AG09319 (cell line): ENCODE data around the gene LGR6.
A peak's percentile ranks its signal among the peaks of the same experiment; 100 is the strongest.
"Not testable (repeated sequence)": the region's sequence is repeated elsewhere in the genome, so short reads cannot be mapped to it uniquely, and the experiment has no call there.

Experiments
- DNase-seq: peaks from one replicate; pipeline ENCODE4 v3.0.0-alpha.2; 2010; ENCODE audit warnings: low read depth; ENCODE audit errors: extremely low read depth
- TF ChIP-seq, protein P1 (sequence below): IDR thresholded peaks from 2 replicates; pipeline ENCODE4 v1.5.1; 2011; ENCODE audit warnings: low read depth, mild to moderate bottlenecking, inconsistent platforms, low read length, moderate library complexity

Gene LGR6

DNA sequence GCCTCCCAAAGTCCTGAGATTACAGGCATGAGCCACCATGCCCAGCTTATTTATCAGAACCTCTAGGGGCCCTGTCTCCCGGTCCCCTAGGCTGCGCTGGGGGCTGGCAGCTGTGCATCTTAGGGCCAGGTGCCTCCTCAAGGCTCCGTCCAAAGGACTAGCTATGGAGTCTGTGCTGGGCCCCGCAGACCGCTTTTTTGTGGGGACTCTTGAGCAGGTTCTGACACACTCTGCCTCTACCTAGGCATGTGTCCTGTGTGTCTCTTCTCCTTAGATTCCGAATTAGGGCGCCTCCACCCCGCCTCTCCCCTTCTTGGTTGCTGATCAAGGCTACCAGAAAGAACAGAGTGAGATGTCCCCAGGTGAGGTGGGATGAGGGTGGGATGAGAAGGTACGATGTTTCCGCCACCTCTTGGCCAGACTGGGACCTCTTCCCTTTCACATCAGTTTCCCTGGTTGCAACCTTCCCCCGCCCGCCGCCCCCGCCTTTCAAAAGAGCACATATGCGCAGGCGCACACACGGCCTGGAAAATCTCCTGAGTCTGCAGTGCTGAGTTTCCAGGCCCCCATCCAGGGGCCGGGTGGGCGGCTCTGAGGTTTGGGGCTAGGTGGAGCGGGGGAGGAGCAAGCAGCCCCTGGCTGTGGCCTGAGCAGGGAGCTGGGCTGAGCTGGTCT is 28.2 kb upstream of the LGR6 start:
- DNase-seq = no peak
- TF ChIP-seq, protein P1, sequence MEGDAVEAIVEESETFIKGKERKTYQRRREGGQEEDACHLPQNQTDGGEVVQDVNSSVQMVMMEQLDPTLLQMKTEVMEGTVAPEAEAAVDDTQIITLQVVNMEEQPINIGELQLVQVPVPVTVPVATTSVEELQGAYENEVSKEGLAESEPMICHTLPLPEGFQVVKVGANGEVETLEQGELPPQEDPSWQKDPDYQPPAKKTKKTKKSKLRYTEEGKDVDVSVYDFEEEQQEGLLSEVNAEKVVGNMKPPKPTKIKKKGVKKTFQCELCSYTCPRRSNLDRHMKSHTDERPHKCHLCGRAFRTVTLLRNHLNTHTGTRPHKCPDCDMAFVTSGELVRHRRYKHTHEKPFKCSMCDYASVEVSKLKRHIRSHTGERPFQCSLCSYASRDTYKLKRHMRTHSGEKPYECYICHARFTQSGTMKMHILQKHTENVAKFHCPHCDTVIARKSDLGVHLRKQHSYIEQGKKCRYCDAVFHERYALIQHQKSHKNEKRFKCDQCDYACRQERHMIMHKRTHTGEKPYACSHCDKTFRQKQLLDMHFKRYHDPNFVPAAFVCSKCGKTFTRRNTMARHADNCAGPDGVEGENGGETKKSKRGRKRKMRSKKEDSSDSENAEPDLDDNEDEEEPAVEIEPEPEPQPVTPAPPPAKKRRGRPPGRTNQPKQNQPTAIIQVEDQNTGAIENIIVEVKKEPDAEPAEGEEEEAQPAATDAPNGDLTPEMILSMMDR = no peak

GRCh38 chr1:202165942-202166843 is 27.4 kb upstream of the LGR6 start:
- TF ChIP-seq, protein P1 = no peak
- no peak for DNase-seq

GRCh38 chr1:202167054-202167453 is 26.5 kb upstream of the LGR6 start:
- not testable (repeated sequence) for DNase-seq

GRCh38 chr1:202167708-202168415 is 25.7 kb upstream of the LGR6 start:
- DNase-seq = peak; percentile 28
- TF ChIP-seq, protein P1 = no peak

DNA sequence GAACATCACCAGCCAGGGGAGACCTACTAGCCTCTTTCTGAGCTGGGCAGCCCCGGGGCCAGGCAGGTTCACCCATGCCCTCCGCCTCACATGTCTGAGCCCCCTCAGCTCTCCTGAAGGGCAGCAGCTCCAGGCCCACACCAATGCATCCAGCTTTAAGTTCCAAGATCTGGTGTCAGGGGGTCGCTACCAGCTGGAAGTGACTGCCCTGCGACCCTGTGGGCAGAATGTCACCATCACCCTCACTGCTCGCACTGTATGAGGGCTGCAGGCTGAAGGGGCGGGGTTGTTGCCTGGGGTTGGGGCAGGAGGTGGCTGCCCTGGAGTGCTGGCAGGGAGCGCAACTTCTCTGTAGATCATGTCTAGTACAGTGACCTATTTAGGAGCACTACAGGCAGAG is 24.7 kb upstream of the LGR6 start:
- DNase-seq = no peak
- TF ChIP-seq, protein P1 = no peak

DNA sequence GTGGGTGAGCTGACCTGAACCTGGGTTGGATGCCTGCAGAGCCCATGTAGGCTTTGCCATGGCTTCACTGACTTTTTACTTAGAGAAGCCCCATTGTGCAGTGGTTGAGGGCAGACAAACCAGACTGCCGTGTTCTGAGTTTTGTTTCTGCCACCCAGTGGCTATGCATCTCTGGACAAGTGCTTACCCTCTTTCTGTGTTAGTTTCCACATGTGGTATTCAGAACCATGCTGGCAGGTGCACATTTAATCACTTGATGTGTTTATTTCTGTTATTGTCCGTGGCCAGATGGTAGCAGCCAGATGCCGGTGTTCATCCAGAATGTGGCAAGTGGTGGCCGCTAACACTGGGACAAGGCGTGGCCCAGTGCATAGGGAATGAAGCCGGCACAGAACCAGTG is 22.9 kb upstream of the LGR6 start:
- TF ChIP-seq, protein P1 = no peak
- DNase-seq = no peak

DNA sequence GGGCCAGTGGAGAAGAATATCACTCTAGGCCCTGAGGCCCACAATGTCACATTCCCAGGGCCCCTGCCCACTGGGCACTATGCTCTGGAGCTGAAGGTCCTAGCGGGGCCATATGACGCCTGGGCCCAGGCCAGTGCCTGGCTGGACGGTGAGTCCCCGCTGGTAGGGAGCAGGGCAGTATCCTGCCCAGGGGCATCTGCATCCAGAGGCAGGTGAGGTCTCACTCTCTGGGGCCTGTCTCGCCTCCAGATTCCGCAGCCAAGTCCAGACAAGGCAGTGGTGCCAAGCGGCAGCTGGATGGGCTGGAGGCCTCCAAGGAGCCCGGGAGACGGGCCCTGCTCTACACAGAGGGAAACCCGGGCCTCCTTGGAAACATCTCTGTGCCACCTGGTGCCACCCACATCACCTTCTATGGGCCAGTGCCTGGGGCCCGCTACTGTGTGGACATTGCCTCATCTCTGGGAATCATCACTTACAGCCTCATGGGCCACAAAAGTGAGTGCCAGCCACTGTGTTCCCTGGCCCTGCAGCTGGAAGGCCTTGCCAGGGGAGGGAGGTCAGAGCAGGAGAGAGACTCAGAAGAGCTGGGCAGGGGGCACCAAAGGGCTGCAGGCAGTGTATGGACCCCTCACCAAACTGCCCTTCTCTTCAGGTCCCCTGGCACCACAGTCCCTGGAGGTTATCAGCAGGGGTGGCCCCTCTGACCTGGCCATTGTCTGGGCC is 22.1 kb upstream of the LGR6 start:
- no peak for DNase-seq
- TF ChIP-seq, protein P1 = no peak
